CD14-positive monocyte (primary cell): ENCODE data around the gene SMIM33. TPM values are rescaled to one million over a fixed set of nuclear protein-coding genes. Genes with fewer than 3 reads are reported as not detected.

ENCODE experiments used
- DNase-seq, 3 donors: peaks; one replicate each; pipeline ENCODE4 v3.0.0-alpha.2; 2011 to 2022
- H2AFZ ChIP-seq: 2 replicates; pipeline ENCODE4 v1.6.0; 2012; ENCODE audit warnings: mild to moderate bottlenecking, low read depth, low read length, inconsistent platforms; ENCODE audit not compliant: insufficient read depth, poor library complexity, severe bottlenecking
- H3K27ac ChIP-seq, 2 donors: 1 replicate in 1 of 2; 2 replicates in 1 of 2; pipeline ENCODE4 v1.5.1; 2012 to 2013; ENCODE audit warnings: low read length in 2 of 2, control low read depth in 1 of 2, inconsistent platforms in 1 of 2, low read depth in 1 of 2, mild to moderate bottlenecking in 1 of 2
- H3K27me3 ChIP-seq, 2 donors: one replicate each; pipeline versions ENCODE4 v1.6.0 to v1.6.1; 2011 to 2013; ENCODE audit warnings: low read length in 2 of 2; ENCODE audit not compliant: control insufficient read depth in 2 of 2, insufficient read depth in 2 of 2
- H3K36me3 ChIP-seq, 2 donors: replicated peaks in 1 of 2; 1 replicate in 1 of 2; 2 replicates in 1 of 2; pipeline versions ENCODE4 v1.5.1 to v1.6.1; 2012 to 2013; ENCODE audit warnings: low read length in 2 of 2, control low read depth in 1 of 2, inconsistent platforms in 1 of 2, mild to moderate bottlenecking in 1 of 2; ENCODE audit not compliant: insufficient read depth in 2 of 2, control insufficient read depth in 1 of 2
- H3K4me1 ChIP-seq, 2 donors: 1 replicate in 1 of 2; 2 replicates in 1 of 2; pipeline versions ENCODE4 v1.5.1 to v1.6.1; 2012 to 2013; ENCODE audit warnings: low read length in 2 of 2, control low read depth in 1 of 2, inconsistent platforms in 1 of 2, mild to moderate bottlenecking in 1 of 2, moderate library complexity in 1 of 2; ENCODE audit not compliant: insufficient read depth in 2 of 2, control insufficient read depth in 1 of 2
- H3K4me2 ChIP-seq: replicated peaks from 2 replicates; pipeline ENCODE3; 2012; ENCODE audit warnings: low read length, moderate library complexity, mild to moderate bottlenecking; ENCODE audit not compliant: poor library complexity, severe bottlenecking; ENCODE audit errors: extremely low read depth
- H3K4me3 ChIP-seq, 3 experiments: fragments of 200-600 bp in 1 of 3; sonication (generic) in 1 of 3; replicated peaks in 1 of 3; 1 replicate in 2 of 3; 2 replicates in 1 of 3; pipeline ENCODE4 v1.5.1; 2011 to 2013; ENCODE audit warnings: low read length in 3 of 3, mild to moderate bottlenecking in 3 of 3, control low read depth in 2 of 3, low read depth in 2 of 3, inconsistent platforms in 1 of 3, moderate library complexity in 1 of 3
- H3K79me2 ChIP-seq: 2 replicates; pipeline ENCODE4 v1.6.0; 2012; ENCODE audit warnings: mild to moderate bottlenecking, control low read depth, inconsistent platforms, low read length, moderate library complexity; ENCODE audit not compliant: insufficient read depth
- H3K9ac ChIP-seq: 2 replicates; pipeline ENCODE4 v1.6.0; 2017; ENCODE audit warnings: low read length, mild to moderate bottlenecking; ENCODE audit not compliant: insufficient read depth, poor library complexity, severe bottlenecking
- H3K9me3 ChIP-seq, 2 donors: replicated peaks in 1 of 2; 1 replicate in 1 of 2; 2 replicates in 1 of 2; pipeline versions ENCODE4 v1.5.1 to v1.6.1; 2012 to 2013; ENCODE audit warnings: low read length in 2 of 2, control low read depth in 1 of 2; ENCODE audit not compliant: control insufficient read depth in 1 of 2, insufficient read depth in 1 of 2
- H4K20me1 ChIP-seq: 2 replicates; pipeline ENCODE4 v1.6.0; 2012; ENCODE audit warnings: mild to moderate bottlenecking, low read length, control low read depth, moderate library complexity; ENCODE audit not compliant: insufficient read depth
- H3K27ac Mint-ChIP-seq, 7 donors: one replicate each; pipeline ENCODE4 v1.8.0; 2020; ENCODE audit warnings: mild to moderate bottlenecking in 7 of 7, mixed read lengths in 7 of 7, moderate library complexity in 6 of 7, inconsistent platforms in 2 of 7
- H3K27me3 Mint-ChIP-seq, 3 donors: one replicate each; pipeline ENCODE4 v1.8.0; 2021 to 2022; ENCODE audit warnings: low read depth in 3 of 3, mild to moderate bottlenecking in 3 of 3, mixed read lengths in 3 of 3, moderate library complexity in 3 of 3, inconsistent platforms in 1 of 3
- H3K36me3 Mint-ChIP-seq, 2 donors: one replicate each; pipeline ENCODE4 v1.8.0; 2020; ENCODE audit warnings: mixed read lengths in 2 of 2, inconsistent platforms in 1 of 2, mild to moderate bottlenecking in 1 of 2
- H3K4me1 Mint-ChIP-seq: one replicate; pipeline ENCODE4 v1.8.0; 2020; ENCODE audit warnings: mild to moderate bottlenecking, mixed read lengths
- H3K4me3 Mint-ChIP-seq, 2 donors: one replicate each; pipeline ENCODE4 v1.8.0; 2020; ENCODE audit warnings: mild to moderate bottlenecking in 2 of 2, mixed read lengths in 2 of 2, moderate library complexity in 1 of 2
- H3K9me3 Mint-ChIP-seq, 7 donors: one replicate each; pipeline ENCODE4 v1.8.0; 2020 to 2022; ENCODE audit warnings: mixed read lengths in 7 of 7, mild to moderate bottlenecking in 6 of 7, moderate library complexity in 6 of 7, inconsistent platforms in 2 of 7
- WGBS: methylation state at CpG from one replicate; pipeline ENCODE4 v1.1.5; 2013; ENCODE audit warnings: missing lambda C conversion rate; ENCODE audit not compliant: insufficient coverage; 5-methylcytosine and 5-hydroxymethylcytosine counted together
- intact Hi-C, 2 donors: fragments of 100-400 bp; cut with micrococcal nuclease; formaldehyde crosslinking; loops; one replicate each; pipeline versions ENCODE4 v1.15.0 to v1.15.1; 2023
- polyA plus RNA-seq, 3 donors: library from polyadenylated mRNA; depleted of rRNA in 1 of 3; unstranded in 2 of 3; stranded (reverse) in 1 of 3; fragments of 300-500 nt in 2 of 3; fragments of >200 nt in 1 of 3; fragmentation: Illumina TruSeq in 2 of 3; gene quantifications; 1 replicate in 2 of 3; 2 replicates in 1 of 3; pipeline ENCODE4 v1.2.3, GENCODE V29; 2012 to 2021
- TF ChIP-seq, protein P1 (sequence below): fragments of 200-600 bp; IDR thresholded peaks from one replicate; pipeline ENCODE4 v1.8.0; 2022; ENCODE audit warnings: antibody characterized with exemption, mild to moderate bottlenecking

Gene SMIM33
- polyA plus RNA-seq, 3 donors: not detected

DNA sequence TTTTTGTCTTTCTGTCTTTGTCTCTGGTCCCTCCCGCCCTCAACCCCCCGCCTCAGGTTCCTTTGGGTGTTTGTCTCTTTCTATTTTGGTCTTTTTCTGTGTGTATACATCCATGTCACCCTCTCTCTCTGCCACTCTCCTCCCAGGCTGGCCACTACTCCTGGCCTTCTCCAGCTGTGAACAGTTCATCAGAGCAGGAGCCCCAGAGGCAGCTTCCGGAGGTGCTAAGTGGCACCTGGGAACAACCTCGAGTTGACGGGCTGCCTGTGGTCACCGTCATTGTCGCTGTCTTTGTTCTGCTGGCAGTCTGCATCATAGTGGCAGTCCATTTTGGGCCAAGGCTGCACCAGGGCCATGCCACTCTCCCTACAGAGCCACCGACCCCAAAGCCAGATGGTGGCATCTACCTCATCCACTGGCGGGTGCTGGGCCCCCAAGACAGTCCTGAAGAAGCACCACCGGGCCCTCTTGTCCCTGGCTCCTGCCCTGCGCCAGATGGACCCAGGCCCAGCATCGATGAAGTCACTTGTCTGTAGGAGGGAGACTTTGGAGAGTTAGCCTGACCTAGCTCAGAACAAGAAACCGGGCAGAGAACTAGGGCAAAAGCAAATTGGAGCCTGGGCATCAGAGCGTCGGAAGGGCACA is 1.7 kb downstream of the SMIM33 start:
- intact Hi-C loops: no loop called here

DNA sequence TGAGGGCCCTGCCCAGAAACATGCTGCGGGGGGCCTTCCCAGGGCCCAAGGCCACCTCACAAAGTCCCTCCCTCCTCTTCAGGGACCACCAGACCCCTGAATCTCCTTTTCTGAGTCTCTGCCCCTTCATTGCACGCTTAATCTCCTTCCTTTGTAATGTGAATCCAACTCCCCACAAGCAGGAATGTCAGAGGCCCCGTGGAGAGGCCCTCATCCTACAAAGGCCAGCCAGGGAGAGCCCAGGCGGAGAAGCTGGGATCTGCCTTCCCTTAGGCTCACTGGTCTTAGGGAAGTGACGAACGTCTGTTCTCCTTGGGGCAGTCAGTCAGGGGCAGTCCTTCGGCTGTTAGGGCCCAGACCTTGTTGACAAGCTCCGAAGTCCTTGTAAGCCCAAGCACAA is 2.3 kb downstream of the SMIM33 start:
- Mint-ChIP-seq H3K36me3 (peaks cover 24 to 33% of the 10 kb centered on the region in 2 donors), H3K4me1 (peaks cover 95% of the 10 kb centered on the region), H3K4me3 (no peak overlapping the region), H3K9me3 (peaks cover 0 to 3% (median 0%) of the 10 kb centered on the region in 7 donors), H3K27me3 (no peaks in the 10 kb centered on the region), H3K27ac (peak overlapping the region in 2 of 7 donors; percentile 40 to 41)
- Histone ChIP-seq H3K79me2 (peaks cover 40% of the 10 kb centered on the region), H3K27ac (no peak overlapping the region), H3K36me3 (peaks cover 13 to 23% of the 10 kb centered on the region in 2 donors), H4K20me1 (peaks cover 40% of the 10 kb centered on the region), H2AFZ (no peak overlapping the region), H3K27me3 (no peaks in the 10 kb centered on the region), H3K9ac (no peak overlapping the region), H3K4me1 (peaks cover 70 to 95% of the 10 kb centered on the region in 2 donors), H3K9me3 (no peaks in the 10 kb centered on the region), H3K4me3 (no peak overlapping the region), H3K4me2 (no peak overlapping the region)
- TF ChIP-seq, protein P1, sequence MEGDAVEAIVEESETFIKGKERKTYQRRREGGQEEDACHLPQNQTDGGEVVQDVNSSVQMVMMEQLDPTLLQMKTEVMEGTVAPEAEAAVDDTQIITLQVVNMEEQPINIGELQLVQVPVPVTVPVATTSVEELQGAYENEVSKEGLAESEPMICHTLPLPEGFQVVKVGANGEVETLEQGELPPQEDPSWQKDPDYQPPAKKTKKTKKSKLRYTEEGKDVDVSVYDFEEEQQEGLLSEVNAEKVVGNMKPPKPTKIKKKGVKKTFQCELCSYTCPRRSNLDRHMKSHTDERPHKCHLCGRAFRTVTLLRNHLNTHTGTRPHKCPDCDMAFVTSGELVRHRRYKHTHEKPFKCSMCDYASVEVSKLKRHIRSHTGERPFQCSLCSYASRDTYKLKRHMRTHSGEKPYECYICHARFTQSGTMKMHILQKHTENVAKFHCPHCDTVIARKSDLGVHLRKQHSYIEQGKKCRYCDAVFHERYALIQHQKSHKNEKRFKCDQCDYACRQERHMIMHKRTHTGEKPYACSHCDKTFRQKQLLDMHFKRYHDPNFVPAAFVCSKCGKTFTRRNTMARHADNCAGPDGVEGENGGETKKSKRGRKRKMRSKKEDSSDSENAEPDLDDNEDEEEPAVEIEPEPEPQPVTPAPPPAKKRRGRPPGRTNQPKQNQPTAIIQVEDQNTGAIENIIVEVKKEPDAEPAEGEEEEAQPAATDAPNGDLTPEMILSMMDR: no peak
- WGBS: 74% methylated on average over 8 of the region's 8 CpGs
- intact Hi-C loops: no loop called here
- no peak for DNase-seq

More for the DNA sequence above, 1.7 kb downstream of the SMIM33 start:
- Histone ChIP-seq H3K79me2 (peaks cover 34% of the 10 kb centered on the region), H4K20me1 (peaks cover 34% of the 10 kb centered on the region), H3K9me3 (no peaks in the 10 kb centered on the region), H3K9ac (no peak overlapping the region), H2AFZ (no peak overlapping the region), H3K4me3 (no peak overlapping the region), H3K4me2 (no peak overlapping the region), H3K27me3 (no peaks in the 10 kb centered on the region), H3K4me1 (peaks cover 73 to 95% of the 10 kb centered on the region in 2 donors), H3K36me3 (peaks cover 7 to 17% of the 10 kb centered on the region in 2 donors), H3K27ac (no peak overlapping the region)
- H3K36me3 Mint-ChIP-seq: peaks cover 18 to 27% of the 10 kb centered on the region in 2 donors
- H3K4me1 Mint-ChIP-seq: peaks cover 94% of the 10 kb centered on the region
- DNase-seq: no peak
- H3K9me3 Mint-ChIP-seq: peaks cover 0 to 4% (median 0%) of the 10 kb centered on the region in 7 donors
- H3K27me3 Mint-ChIP-seq: no peaks in the 10 kb centered on the region
- WGBS: 81% methylated on average over 12 of the region's 15 CpGs
- H3K4me3 Mint-ChIP-seq: no peak overlapping the region
- H3K27ac Mint-ChIP-seq: peak overlapping the region in 2 of 7 donors; percentile 19 to 28
- TF ChIP-seq, protein P1: no peak
